Esophagus squamous epithelium (tissue), 5 donors: ENCODE measurements around the gene TSPAN8. TPM values are rescaled to one million over a fixed set of nuclear protein-coding genes. Genes with fewer than 3 reads are reported as not detected.

Experiments used
- DNase-seq: peaks from one replicate; lab custom pipeline; 2025; lab: John Stamatoyannopoulos, UW
- H3K27ac ChIP-seq, 4 donors: fragments of 200-600 bp; sonication (generic); one replicate each; pipeline ENCODE4 v1.5.1; 2016 to 2019; ENCODE audit warnings: mild to moderate bottlenecking in 1 of 4
- H3K27me3 ChIP-seq, 4 donors: fragments of 200-600 bp; sonication (generic); 1 replicate in 3 of 4; 2 replicates in 1 of 4; pipeline versions ENCODE4 v1.5.1 to v1.6.0; 2017 to 2021; ENCODE audit warnings: antibody characterized with exemption in 1 of 4
- H3K36me3 ChIP-seq, 3 donors: fragments of 200-600 bp; sonication (generic); one replicate each; pipeline ENCODE4 v1.5.1; 2016 to 2019
- H3K4me1 ChIP-seq, 3 donors: fragments of 200-600 bp; sonication (generic); one replicate each; pipeline ENCODE4 v1.5.1; 2017 to 2019
- H3K4me3 ChIP-seq, 4 donors: fragments of 200-600 bp; sonication (generic); 1 replicate in 3 of 4; 2 replicates in 1 of 4; pipeline ENCODE4 v1.5.1; 2016 to 2019; ENCODE audit warnings: mild to moderate bottlenecking in 2 of 4, moderate library complexity in 1 of 4
- H3K9me3 ChIP-seq, 3 donors: fragments of 200-600 bp; sonication (generic); one replicate each; pipeline ENCODE4 v1.5.1; 2016 to 2019
- POLR2A ChIP-seq, 4 donors: fragments of 450-650 bp; IDR thresholded peaks; one replicate each; pipeline ENCODE4 v1.6.1; 2017; ENCODE audit warnings: antibody characterized with exemption in 4 of 4, mild to moderate bottlenecking in 4 of 4, moderate library complexity in 3 of 4
- WGBS, 2 donors: methylation state at CpG; one replicate each; pipeline ENCODE4 v1.1.5; 2018; 5-methylcytosine and 5-hydroxymethylcytosine counted together
- intact Hi-C: fragments of 100-400 bp; cut with DNase I; formaldehyde crosslinking; loops from one replicate; pipeline ENCODE4 v1.15.0; 2022
- total RNA-seq, 4 donors: library from RNA; depleted of rRNA; stranded (reverse); fragments of >200 nt; gene quantifications; one replicate each; pipeline ENCODE4 v1.1.0, GENCODE V29; 2016
- TF ChIP-seq, protein P1 (sequence below), 6 experiments: fragments of 450-650 bp in 4 of 6; fragments of 200-600 bp in 2 of 6; sonication (generic) in 2 of 6; IDR thresholded peaks; one replicate each; pipeline ENCODE4 v1.5.1; 2016 to 2019; ENCODE audit warnings: antibody characterized with exemption in 6 of 6, mild to moderate bottlenecking in 4 of 6, moderate library complexity in 4 of 6
- donor health status: DM: yes; HTN: yes; CAD: no.

TSPAN8 gene
- total RNA-seq, 4 donors from 2014 or later: 2.2 to 3.4 TPM; not detected in 2

- no peak overlapping the region for H3K27ac ChIP-seq
- H3K4me1 ChIP-seq: no peaks in the 10 kb centered on the region
- intact Hi-C loops: no loop called here
- TF ChIP-seq, protein P1, sequence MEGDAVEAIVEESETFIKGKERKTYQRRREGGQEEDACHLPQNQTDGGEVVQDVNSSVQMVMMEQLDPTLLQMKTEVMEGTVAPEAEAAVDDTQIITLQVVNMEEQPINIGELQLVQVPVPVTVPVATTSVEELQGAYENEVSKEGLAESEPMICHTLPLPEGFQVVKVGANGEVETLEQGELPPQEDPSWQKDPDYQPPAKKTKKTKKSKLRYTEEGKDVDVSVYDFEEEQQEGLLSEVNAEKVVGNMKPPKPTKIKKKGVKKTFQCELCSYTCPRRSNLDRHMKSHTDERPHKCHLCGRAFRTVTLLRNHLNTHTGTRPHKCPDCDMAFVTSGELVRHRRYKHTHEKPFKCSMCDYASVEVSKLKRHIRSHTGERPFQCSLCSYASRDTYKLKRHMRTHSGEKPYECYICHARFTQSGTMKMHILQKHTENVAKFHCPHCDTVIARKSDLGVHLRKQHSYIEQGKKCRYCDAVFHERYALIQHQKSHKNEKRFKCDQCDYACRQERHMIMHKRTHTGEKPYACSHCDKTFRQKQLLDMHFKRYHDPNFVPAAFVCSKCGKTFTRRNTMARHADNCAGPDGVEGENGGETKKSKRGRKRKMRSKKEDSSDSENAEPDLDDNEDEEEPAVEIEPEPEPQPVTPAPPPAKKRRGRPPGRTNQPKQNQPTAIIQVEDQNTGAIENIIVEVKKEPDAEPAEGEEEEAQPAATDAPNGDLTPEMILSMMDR (IDR thresholded peaks at IDR 0.05): no peak
- no peak for TF ChIP-seq POLR2A (IDR thresholded peaks at IDR 0.05)
- H3K36me3 ChIP-seq: no peaks in the 10 kb centered on the region
- H3K27me3 ChIP-seq: no peaks in the 10 kb centered on the region
- H3K9me3 ChIP-seq: no peaks in the 10 kb centered on the region
- WGBS, 2 donors: 77 to 83% methylated on average over 2 to 4 of the region's 5 CpGs
- H3K4me3 ChIP-seq: no peak overlapping the region
- no peak for DNase-seq
Observed at GRCh38 chr12:71109834-71110233, 48.0 kb downstream of the TSPAN8 start.

DNA sequence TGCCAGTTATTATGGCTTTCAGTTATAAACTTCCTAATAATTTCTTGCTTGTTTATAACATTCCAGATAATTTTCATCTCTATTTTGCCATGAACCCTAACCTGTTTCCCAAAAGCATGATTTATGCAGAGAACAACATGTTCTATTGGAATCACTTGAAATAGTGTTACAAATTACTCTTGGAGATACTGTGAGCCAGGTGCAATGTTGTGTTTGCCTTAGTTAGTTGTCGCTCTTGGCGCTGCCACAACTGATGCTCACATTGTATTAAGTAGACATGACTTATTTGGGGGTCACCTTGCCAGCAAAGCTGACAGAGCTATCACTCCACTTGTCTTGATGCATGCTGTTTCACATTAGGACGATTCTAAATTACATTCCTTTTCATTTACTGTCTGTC lies 49.4 kb downstream of the TSPAN8 start:
- H3K4me1 ChIP-seq: no peaks in the 10 kb centered on the region
- no peaks in the 10 kb centered on the region for H3K27me3 ChIP-seq
- H3K9me3 ChIP-seq: no peaks in the 10 kb centered on the region
- H3K27ac ChIP-seq: no peak overlapping the region
- TF ChIP-seq, protein P1 (IDR thresholded peaks at IDR 0.05): no peak
- no peak for TF ChIP-seq POLR2A (IDR thresholded peaks at IDR 0.05)
- no peak for DNase-seq
- no peaks in the 10 kb centered on the region for H3K36me3 ChIP-seq
- H3K4me3 ChIP-seq: no peak overlapping the region
- WGBS, 2 donors: 70 to 71% methylated on average over 3 of the region's 3 CpGs
- intact Hi-C loops: no loop called here

GRCh38 chr12:71107936-71108335 lies 49.9 kb downstream of the TSPAN8 start:
- DNase-seq: no peak
- Histone ChIP-seq H3K9me3 (no peaks in the 10 kb centered on the region), H3K36me3 (no peaks in the 10 kb centered on the region), H3K4me1 (no peaks in the 10 kb centered on the region), H3K27me3 (no peaks in the 10 kb centered on the region), H3K27ac (no peak overlapping the region), H3K4me3 (no peak overlapping the region)
- no peak for TF ChIP-seq POLR2A (IDR thresholded peaks at IDR 0.05)
- TF ChIP-seq, protein P1 (IDR thresholded peaks at IDR 0.05): no peak
- 23 to 31% methylated on average over 1 of the region's 1 CpG for WGBS, 2 donors
- intact Hi-C loops: no loop called here

GRCh38 chr12:71105956-71106355 lies 51.8 kb downstream of the TSPAN8 start:
- Histone ChIP-seq H3K4me3 (no peak overlapping the region), H3K4me1 (no peaks in the 10 kb centered on the region), H3K36me3 (no peaks in the 10 kb centered on the region), H3K9me3 (no peaks in the 10 kb centered on the region), H3K27ac (no peak overlapping the region), H3K27me3 (no peaks in the 10 kb centered on the region)
- no peak for DNase-seq
- TF ChIP-seq, protein P1 (IDR thresholded peaks at IDR 0.05): no peak
- TF ChIP-seq POLR2A (IDR thresholded peaks at IDR 0.05): no peak
- intact Hi-C loops: no loop called here

GRCh38 chr12:71092290-71092689 lies 65.5 kb downstream of the TSPAN8 start:
- 50% methylated on average over 2 of the region's 2 CpGs; no CpG with 5 or more reads in 1 of the 2 donors for WGBS, 2 donors

More at GRCh38 chr12:71092290-71092689, 65.5 kb downstream of the TSPAN8 start:
- Histone ChIP-seq H3K36me3 (no peaks in the 10 kb centered on the region), H3K4me3 (no peak overlapping the region), H3K27me3 (no peaks in the 10 kb centered on the region), H3K4me1 (peaks cover 0 to 11% (median 0%) of the 10 kb centered on the region in 3 donors), H3K9me3 (no peaks in the 10 kb centered on the region), H3K27ac (no peak overlapping the region)
- TF ChIP-seq, protein P1 (IDR thresholded peaks at IDR 0.05): no peak
- no peak for TF ChIP-seq POLR2A (IDR thresholded peaks at IDR 0.05)
- no peak for DNase-seq
- intact Hi-C loops: no loop called here
